ENCODE measurements around the gene GDF15. TPM values are rescaled to one million over a fixed set of nuclear protein-coding genes. Genes with fewer than 3 reads are reported as not detected.

Gene GDF15
- total RNA-seq, 2 experiments from 2014 or later = 0.34 to 0.75 TPM

- H3K27ac Mint-ChIP-seq = peak overlapping the region; percentile 83
- peak; percentile 77 for ATAC-seq (ENCODE audit: low read depth)
These were observed 43.1 kb downstream of the GDF15 start for GRCh38 chr19:18428787-18429674.

DNA sequence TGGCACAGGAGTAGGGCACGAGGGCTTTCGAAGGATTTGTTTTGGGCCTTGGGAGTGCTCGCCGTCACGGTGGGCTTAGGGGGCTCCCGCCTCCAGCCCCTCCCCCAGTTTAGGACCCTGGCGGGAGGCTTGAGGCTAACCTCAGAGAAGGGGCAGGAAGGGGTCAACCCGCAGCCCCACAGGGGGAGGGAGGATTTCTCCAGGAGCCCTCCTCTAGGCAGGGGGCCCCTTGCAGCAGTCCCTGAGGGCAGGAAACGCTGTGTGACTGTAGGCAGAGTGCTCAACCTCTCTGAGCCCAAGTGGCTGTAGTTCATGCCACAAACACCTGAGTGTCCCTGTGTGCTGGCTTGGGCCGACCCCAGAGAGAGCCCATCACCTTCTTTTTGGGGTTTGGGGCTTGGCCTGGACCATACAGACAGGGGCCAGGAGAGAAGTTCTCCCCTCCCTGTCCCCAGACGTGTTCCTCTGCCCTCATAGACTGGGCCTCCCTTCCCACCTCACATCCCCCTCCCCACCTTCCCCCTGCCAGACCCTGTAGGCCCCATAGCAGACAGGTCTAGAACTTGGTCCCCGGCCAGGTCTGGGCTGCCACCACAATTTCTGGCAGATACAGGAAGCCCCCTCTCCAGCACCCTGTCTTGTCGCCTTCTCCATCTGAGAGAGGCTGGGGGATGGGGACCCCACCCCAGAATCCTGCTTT is 43.9 kb downstream of the GDF15 start:
- Mint-ChIP-seq H3K36me3 (peaks cover 4% of the 10 kb centered on the region), H3K4me3 (peak overlapping the region; percentile 73), H3K9me3 (no peaks in the 10 kb centered on the region), H3K27ac (peak overlapping the region; percentile 83), H3K4me1 (peaks cover 11% of the 10 kb centered on the region), H3K27me3 (no peaks in the 10 kb centered on the region)
- DNase-seq (peak; percentile 64), ATAC-seq (ENCODE audit: low read depth) (peak; percentile 16)
- POLR2A ChIA-PET = interaction anchor here (0.6 to 1.8 kb wide), 4 partner anchors 9 to 152 kb away, joined by 4 to 29 read pairs (median 6); partner anchors contain the start of gene SSBP4

More at GRCh38 chr19:18428787-18429674, 43.1 kb downstream of the GDF15 start:
- Mint-ChIP-seq H3K4me1 (peaks cover 14% of the 10 kb centered on the region), H3K36me3 (peaks cover 4% of the 10 kb centered on the region), H3K27me3 (no peaks in the 10 kb centered on the region), H3K9me3 (no peaks in the 10 kb centered on the region), H3K4me3 (peak overlapping the region; percentile 73)
- POLR2A ChIA-PET = interaction anchor here (0.6 to 1.8 kb wide), 12 partner anchors 8 to 225 kb away, joined by 3 to 29 read pairs (median 4); partner anchors contain the start of genes ELL, JUND, RAB3A and SSBP4
- DNase-seq = peak; percentile 95

DNA sequence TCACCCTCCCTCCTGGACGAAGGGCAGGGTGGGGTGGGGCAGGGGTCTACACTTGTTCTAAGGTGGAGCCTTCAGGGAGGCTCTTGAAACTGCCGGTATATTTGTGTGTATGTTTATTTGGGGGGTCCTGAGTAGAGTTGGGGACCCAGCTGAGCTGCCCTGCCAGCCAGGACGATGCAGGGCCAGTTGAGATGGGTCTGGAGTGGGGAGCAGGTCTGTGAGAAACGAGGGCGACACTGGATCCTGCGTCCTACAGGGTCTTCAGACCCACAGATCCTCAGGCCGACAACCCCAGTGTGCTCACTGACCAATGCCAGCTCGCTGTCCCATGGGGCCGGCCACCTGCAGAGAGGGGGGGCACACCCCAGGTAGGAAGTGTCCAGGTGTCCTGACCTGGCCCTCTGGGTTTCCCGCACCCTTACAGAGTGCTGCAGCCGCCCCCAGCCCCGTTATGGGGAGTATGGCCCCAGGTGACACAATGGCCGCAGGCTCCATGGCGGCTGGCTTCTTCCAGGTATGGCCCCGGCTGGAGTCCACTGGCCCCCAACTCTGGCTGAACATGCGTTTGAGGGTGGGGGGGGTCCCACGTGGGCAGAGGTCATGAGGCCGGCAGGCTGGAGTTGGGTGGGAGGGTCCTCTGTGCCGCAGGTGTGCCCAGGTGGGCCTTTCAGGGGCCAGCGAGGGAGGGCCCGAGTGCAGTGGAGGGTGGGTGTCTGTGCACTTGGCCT is 44.6 kb downstream of the GDF15 start:
- Mint-ChIP-seq H3K27ac (peak overlapping the region; percentile 74), H3K27me3 (no peaks in the 10 kb centered on the region), H3K4me1 (peaks cover 11% of the 10 kb centered on the region), H3K36me3 (peaks cover 4% of the 10 kb centered on the region), H3K9me3 (no peaks in the 10 kb centered on the region), H3K4me3 (no peak overlapping the region)
- ATAC-seq (ENCODE audit: low read depth) (no peak), DNase-seq (no peak)
- POLR2A ChIA-PET = interaction anchor here (0.5 to 1.2 kb wide), 2 partner anchors 14 to 69 kb away, joined by 3 read pairs; no protein-coding TSS in a partner anchor

- no peaks in the 10 kb centered on the region for H3K27me3 Mint-ChIP-seq
- DNase-seq (no peak), ATAC-seq (ENCODE audit: low read depth) (no peak)
- POLR2A ChIA-PET = interaction anchor here (1.2 kb wide), 3 partner anchors 9 to 15 kb away, joined by 3 to 4 read pairs (median 3); partner anchors contain the start of gene SSBP4
- no peaks in the 10 kb centered on the region for H3K9me3 Mint-ChIP-seq
- no peak overlapping the region for H3K27ac Mint-ChIP-seq
- no peak overlapping the region for H3K4me3 Mint-ChIP-seq
- peaks cover 12% of the 10 kb centered on the region for H3K4me1 Mint-ChIP-seq
- peaks cover 1% of the 10 kb centered on the region for H3K36me3 Mint-ChIP-seq
These were observed 45.6 kb downstream of the GDF15 start for GRCh38 chr19:18431351-18432197.

DNA sequence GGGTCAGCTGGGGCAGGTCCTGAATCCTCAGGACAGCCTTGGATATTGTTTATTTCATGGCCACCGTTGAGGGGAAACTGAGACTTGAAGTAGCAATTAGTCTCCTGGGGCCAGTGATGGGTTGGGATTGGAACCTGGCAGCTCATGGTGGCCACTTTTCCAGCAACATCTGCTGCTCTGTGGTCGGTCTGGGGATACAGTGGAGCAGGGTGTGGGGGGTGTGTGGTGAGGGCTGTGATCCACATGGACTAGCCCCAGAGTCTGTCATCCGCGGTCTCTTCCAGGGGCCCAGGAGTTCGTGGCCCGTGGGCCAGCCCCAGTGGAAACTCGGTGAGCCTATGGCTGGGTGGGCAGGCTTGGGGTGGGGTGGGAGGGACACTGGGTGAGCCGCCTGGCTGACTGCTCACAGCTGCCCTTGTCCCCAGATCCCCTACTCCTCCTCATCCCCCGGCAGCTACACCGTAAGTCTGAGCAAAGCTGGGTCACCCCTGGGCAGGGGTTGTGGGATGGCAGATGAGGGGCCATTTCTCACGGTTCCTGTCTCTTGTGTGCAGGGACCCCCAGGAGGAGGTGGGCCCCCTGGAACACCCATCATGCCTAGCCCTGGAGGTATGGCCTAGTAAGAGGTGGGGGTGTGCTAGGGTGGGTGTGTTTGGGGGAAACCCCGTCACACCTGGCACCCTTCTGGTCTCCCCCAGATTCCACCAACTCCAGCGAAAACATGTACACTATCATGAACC is 46.5 kb downstream of the GDF15 start:
- no peaks in the 10 kb centered on the region for H3K27me3 Mint-ChIP-seq
- H3K9me3 Mint-ChIP-seq = no peaks in the 10 kb centered on the region
- H3K36me3 Mint-ChIP-seq = peaks cover 1% of the 10 kb centered on the region
- H3K4me3 Mint-ChIP-seq = peak overlapping the region; percentile 5
- no peak overlapping the region for H3K27ac Mint-ChIP-seq
- DNase-seq = no peak
- peaks cover 12% of the 10 kb centered on the region for H3K4me1 Mint-ChIP-seq
- ATAC-seq (ENCODE audit: low read depth) = no peak
- POLR2A ChIA-PET = interaction anchor here (1.2 kb wide), 2 partner anchors 8 to 13 kb away, joined by 3 to 4 read pairs; partner anchors contain the start of gene SSBP4

DNA sequence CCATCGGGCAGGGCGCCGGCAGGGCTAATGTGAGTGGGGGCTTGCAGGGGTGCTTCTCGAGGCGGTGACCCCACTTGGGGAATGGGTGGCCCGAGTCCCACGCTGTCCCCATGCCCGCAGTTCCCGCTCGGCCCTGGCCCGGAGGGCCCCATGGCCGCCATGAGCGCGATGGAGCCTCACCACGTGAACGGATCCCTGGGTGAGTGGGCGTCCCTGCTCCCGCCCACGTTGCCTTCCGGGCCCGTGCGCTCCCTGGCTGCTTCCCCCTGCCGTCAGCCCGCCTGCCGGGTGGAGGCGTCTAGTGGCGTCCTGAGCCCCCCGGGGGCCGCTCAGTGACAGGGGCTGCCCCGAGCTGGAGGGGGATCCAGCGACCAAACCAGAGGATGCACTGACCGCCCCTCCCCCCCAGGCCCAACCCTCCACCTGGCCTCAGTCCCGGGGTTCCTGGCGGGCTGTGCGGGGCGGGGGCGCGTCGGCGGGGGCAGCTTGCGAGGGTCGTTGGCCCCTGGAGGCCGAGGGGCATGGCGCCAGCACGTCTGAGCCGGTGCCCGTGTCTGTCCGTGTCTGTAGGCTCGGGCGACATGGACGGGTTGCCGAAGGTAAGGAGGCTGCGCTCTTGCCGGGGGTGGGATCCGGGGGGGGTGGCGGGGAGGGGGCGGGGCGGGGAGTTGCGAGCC is 47.2 kb downstream of the GDF15 start:
- no peaks in the 10 kb centered on the region for H3K9me3 Mint-ChIP-seq
- H3K27me3 Mint-ChIP-seq = no peaks in the 10 kb centered on the region
- POLR2A ChIA-PET = no interaction called here
- DNase-seq (peak; percentile 68), ATAC-seq (ENCODE audit: low read depth) (peak; percentile 3)
- peak overlapping the region; percentile 5 for H3K4me3 Mint-ChIP-seq
- peaks cover 12% of the 10 kb centered on the region for H3K4me1 Mint-ChIP-seq
- no peak overlapping the region for H3K27ac Mint-ChIP-seq
- peaks cover 1% of the 10 kb centered on the region for H3K36me3 Mint-ChIP-seq

GRCh38 chr19:18433735-18434398 is 47.9 kb downstream of the GDF15 start:
- Mint-ChIP-seq H3K27me3 (no peaks in the 10 kb centered on the region), H3K9me3 (no peaks in the 10 kb centered on the region), H3K4me3 (peak overlapping the region; percentile 65), H3K4me1 (peaks cover 12% of the 10 kb centered on the region), H3K36me3 (peaks cover 1% of the 10 kb centered on the region), H3K27ac (peak overlapping the region; percentile 42)
- no peak for DNase-seq
- ATAC-seq (ENCODE audit: low read depth) = no peak
- POLR2A ChIA-PET = no interaction called here

DNA sequence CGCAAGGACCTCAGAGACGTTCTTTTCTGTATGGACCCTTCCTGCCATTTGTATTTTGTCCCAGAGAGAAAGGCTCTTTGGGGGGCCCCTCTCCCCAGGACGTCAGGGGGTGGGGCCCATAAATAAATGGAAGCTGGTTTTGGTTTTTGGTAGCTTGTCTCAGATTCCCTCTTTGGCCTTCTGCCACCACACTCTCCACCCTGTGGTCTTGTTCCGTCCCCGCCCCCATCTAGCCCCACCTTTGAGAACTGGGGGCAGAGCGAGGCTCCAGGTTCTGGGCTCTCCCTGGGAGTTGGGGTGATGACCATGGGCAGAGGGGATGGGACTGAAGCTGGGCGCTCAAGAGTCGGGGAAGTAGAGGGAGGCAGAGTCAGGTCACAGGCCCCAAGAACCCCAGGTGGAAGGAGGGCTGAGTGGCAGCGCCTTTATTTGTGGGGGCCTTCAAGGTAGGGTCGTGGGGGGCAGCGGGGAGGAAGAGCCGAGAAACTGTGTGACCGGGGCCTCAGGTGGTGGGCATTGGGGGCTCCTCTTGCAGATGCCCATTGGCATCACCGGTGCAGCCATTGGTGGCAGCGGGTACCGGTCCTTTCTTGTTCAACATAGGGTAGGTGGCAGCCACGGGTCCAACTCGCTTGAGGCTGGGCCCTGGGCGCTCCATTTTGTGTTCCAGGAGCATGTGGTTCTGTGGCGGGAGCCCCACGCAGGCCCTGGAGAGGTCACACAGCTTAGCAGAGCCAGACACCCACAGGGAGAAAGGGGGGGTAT is 48.6 kb downstream of the GDF15 start:
- Mint-ChIP-seq H3K27ac (peak overlapping the region; percentile 42), H3K4me1 (peaks cover 11% of the 10 kb centered on the region), H3K36me3 (peaks cover 1% of the 10 kb centered on the region), H3K4me3 (peak overlapping the region; percentile 65), H3K9me3 (no peaks in the 10 kb centered on the region), H3K27me3 (no peaks in the 10 kb centered on the region)
- POLR2A ChIA-PET = interaction anchor here (1.1 kb wide), 1 partner anchor 15 kb away, joined by 3 read pairs; the partner anchor contains the start of gene SSBP4
- ATAC-seq (ENCODE audit: low read depth) = no peak
- no peak for DNase-seq

- POLR2A ChIA-PET = interaction anchor here (0.9 to 1.1 kb wide), 2 partner anchors 12 to 16 kb away, joined by 3 to 4 read pairs; partner anchors contain the start of gene SSBP4
- Mint-ChIP-seq H3K4me3 (no peak overlapping the region), H3K27ac (no peak overlapping the region), H3K27me3 (no peaks in the 10 kb centered on the region), H3K4me1 (peaks cover 11% of the 10 kb centered on the region), H3K9me3 (no peaks in the 10 kb centered on the region), H3K36me3 (peaks cover 1% of the 10 kb centered on the region)
- DNase-seq (no peak), ATAC-seq (ENCODE audit: low read depth) (no peak)
These were observed 49.4 kb downstream of the GDF15 start for GRCh38 chr19:18435178-18435841.

Data from activated naive CD8-positive, alpha-beta T cell treated with anti-CD3 and anti-CD28 coated beads, Interleukin-2, amount 10 ng/mL, durations not matched to agents 7 days and 5 days (primary cell).